Neural progenitor cell (in vitro differentiated cells): Measurements from ENCODE around the gene CD55. TPM values are rescaled to one million over a fixed set of nuclear protein-coding genes. Genes with fewer than 3 reads are reported as not detected.

ENCODE experiments used
- DNase-seq: peaks from one replicate; pipeline ENCODE4 v3.0.0-alpha.2; 2016; ENCODE audit warnings: low spot score
- H2AFZ ChIP-seq: fragments of 200-600 bp; sonication (generic); replicated peaks from 2 replicates; pipeline ENCODE4 v1.6.1; 2016; ENCODE audit warnings: antibody characterized with exemption
- H3F3A ChIP-seq: fragments of 200-600 bp; sonication (generic); 2 replicates; pipeline ENCODE4 v1.6.1; 2016; ENCODE audit warnings: antibody characterized with exemption, low read depth
- H3K27ac ChIP-seq: fragments of 200-600 bp; sonication (generic); 2 replicates; pipeline ENCODE4 v1.5.1; 2016; ENCODE audit warnings: mild to moderate bottlenecking
- H3K27me3 ChIP-seq: fragments of 200-600 bp; sonication (generic); 2 replicates; pipeline ENCODE4 v1.6.1; 2016; ENCODE audit warnings: mild to moderate bottlenecking, moderate library complexity
- H3K36me3 ChIP-seq: fragments of 200-600 bp; sonication (generic); 2 replicates; pipeline ENCODE4 v1.5.1; 2016
- H3K4me1 ChIP-seq: fragments of 200-600 bp; sonication (generic); 2 replicates; pipeline ENCODE4 v1.6.1; 2016; ENCODE audit warnings: mixed run types
- H3K4me2 ChIP-seq: fragments of 200-600 bp; sonication (generic); 2 replicates; pipeline ENCODE4 v1.6.1; 2016
- H3K4me3 ChIP-seq: fragments of 200-600 bp; sonication (generic); 2 replicates; pipeline ENCODE4 v1.5.1; 2016
- H3K79me2 ChIP-seq: fragments of 200-600 bp; sonication (generic); 2 replicates; pipeline ENCODE4 v1.6.1; 2016; ENCODE audit warnings: low read depth
- H3K9ac ChIP-seq: fragments of 200-600 bp; sonication (generic); 2 replicates; pipeline ENCODE4 v1.6.1; 2016
- H3K9me3 ChIP-seq: fragments of 200-600 bp; sonication (generic); 2 replicates; pipeline ENCODE4 v1.5.1; 2016; ENCODE audit warnings: low read depth
- H4K20me1 ChIP-seq: fragments of 200-600 bp; sonication (generic); 2 replicates; pipeline ENCODE4 v1.6.1; 2016; ENCODE audit warnings: low read depth
- H3K27ac Mint-ChIP-seq: 3 replicates; pipeline ENCODE4 v1.8.0; 2021; ENCODE audit warnings: mixed read lengths
- H3K27me3 Mint-ChIP-seq: 2 replicates; pipeline ENCODE4 v1.8.0; 2022; ENCODE audit warnings: low read depth, mild to moderate bottlenecking, inconsistent platforms, moderate library complexity, mixed read lengths; ENCODE audit not compliant: insufficient read depth
- H3K36me3 Mint-ChIP-seq: 3 replicates; pipeline ENCODE4 v1.8.0; 2021; ENCODE audit warnings: mixed read lengths
- H3K4me1 Mint-ChIP-seq: 3 replicates; pipeline ENCODE4 v1.8.0; 2021; ENCODE audit warnings: mixed read lengths
- H3K4me3 Mint-ChIP-seq: 3 replicates; pipeline ENCODE4 v1.8.0; 2021; ENCODE audit warnings: mild to moderate bottlenecking, moderate library complexity, mixed read lengths
- H3K9me3 Mint-ChIP-seq: 3 replicates; pipeline ENCODE4 v1.8.0; 2020; ENCODE audit warnings: mixed read lengths
- EZH2 ChIP-seq: fragments of 200-600 bp; sonication (generic); IDR thresholded peaks from 2 replicates; pipeline ENCODE4 v1.6.1; 2017; ENCODE audit warnings: antibody characterized with exemption, mild to moderate bottlenecking, moderate library complexity
- EZH2phosphoT487 ChIP-seq: fragments of 200-600 bp; sonication (generic); IDR thresholded peaks from 2 replicates; pipeline ENCODE4 v1.6.1; 2017; ENCODE audit warnings: antibody characterized with exemption
- total RNA-seq: library from RNA; depleted of rRNA; stranded (reverse); fragments of >200 nt; gene quantifications from 2 replicates; pipeline ENCODE4 v1.2.3, GENCODE V29; 2015; ENCODE audit warnings: low replicate concordance
- TF ChIP-seq, protein P1 (sequence below): fragments of 200-600 bp; sonication (generic); IDR thresholded peaks from 2 replicates; pipeline ENCODE4 v1.5.1; 2017; ENCODE audit warnings: antibody characterized with exemption, mild to moderate bottlenecking

Gene CD55, protein sequence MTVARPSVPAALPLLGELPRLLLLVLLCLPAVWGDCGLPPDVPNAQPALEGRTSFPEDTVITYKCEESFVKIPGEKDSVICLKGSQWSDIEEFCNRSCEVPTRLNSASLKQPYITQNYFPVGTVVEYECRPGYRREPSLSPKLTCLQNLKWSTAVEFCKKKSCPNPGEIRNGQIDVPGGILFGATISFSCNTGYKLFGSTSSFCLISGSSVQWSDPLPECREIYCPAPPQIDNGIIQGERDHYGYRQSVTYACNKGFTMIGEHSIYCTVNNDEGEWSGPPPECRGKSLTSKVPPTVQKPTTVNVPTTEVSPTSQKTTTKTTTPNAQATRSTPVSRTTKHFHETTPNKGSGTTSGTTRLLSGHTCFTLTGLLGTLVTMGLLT
- 9.0 and 11.5 TPM in 2 replicates for total RNA-seq

DNA sequence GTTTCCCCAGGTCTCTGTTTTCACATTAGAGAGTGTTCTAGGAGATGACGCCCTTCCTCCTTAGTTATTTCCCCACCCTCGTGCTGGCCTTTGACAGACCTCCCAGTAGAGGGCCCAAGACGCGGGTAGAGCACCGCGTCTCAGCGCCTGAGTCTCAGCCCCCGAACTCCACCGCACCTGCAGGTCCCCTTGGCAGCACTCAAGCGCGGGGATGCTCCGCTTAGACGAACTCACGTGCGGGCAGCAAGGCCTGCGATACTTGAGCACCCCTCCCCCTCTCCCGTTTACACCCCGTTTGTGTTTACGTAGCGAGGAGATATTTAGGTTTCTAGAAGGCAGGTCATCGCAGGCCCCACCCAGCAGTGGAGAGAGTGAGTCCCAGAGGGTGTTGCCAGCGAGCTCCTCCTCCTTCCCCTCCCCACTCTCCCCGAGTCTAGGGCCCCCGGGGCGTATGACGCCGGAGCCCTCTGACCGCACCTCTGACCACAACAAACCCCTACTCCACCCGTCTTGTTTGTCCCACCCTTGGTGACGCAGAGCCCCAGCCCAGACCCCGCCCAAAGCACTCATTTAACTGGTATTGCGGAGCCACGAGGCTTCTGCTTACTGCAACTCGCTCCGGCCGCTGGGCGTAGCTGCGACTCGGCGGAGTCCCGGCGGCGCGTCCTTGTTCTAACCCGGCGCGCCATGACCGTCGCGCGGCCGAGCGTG lies at the start of gene CD55:
CD55 (plus strand) TSS at position 600 of the 711 bp plus-strand sequence; CDS start at position 688, 88 bp downstream.
- TF ChIP-seq EZH2phosphoT487 (peak; percentile 38), EZH2 (peak; percentile 54)
- TF ChIP-seq, protein P1, sequence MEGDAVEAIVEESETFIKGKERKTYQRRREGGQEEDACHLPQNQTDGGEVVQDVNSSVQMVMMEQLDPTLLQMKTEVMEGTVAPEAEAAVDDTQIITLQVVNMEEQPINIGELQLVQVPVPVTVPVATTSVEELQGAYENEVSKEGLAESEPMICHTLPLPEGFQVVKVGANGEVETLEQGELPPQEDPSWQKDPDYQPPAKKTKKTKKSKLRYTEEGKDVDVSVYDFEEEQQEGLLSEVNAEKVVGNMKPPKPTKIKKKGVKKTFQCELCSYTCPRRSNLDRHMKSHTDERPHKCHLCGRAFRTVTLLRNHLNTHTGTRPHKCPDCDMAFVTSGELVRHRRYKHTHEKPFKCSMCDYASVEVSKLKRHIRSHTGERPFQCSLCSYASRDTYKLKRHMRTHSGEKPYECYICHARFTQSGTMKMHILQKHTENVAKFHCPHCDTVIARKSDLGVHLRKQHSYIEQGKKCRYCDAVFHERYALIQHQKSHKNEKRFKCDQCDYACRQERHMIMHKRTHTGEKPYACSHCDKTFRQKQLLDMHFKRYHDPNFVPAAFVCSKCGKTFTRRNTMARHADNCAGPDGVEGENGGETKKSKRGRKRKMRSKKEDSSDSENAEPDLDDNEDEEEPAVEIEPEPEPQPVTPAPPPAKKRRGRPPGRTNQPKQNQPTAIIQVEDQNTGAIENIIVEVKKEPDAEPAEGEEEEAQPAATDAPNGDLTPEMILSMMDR, result peak; percentile 43
- Mint-ChIP-seq H3K27ac (peak within 1 kb of the TSS; percentile 57), H3K9me3 (no peaks in the 10 kb centered on the region), H3K4me3 (peak within 1 kb of the TSS; percentile 94), H3K27me3 (peaks cover 20% of the 10 kb centered on the region), H3K36me3 (no peaks in the 10 kb centered on the region), H3K4me1 (peaks cover 8% of the 10 kb centered on the region)
- H2AFZ ChIP-seq, result peak within 1 kb of the TSS; percentile 97
- H3K4me2 ChIP-seq, result peak within 1 kb of the TSS; percentile 88
- H3F3A ChIP-seq, result peaks cover 8% of the 10 kb centered on the region
- peak within 1 kb of the TSS; percentile 38 for H3K9ac ChIP-seq
- H3K27me3 ChIP-seq, result no peaks in the 10 kb centered on the region
- peak; percentile 95 for DNase-seq
- H3K4me1 ChIP-seq, result no peaks in the 10 kb centered on the region
- no peaks in the 10 kb centered on the region for H3K9me3 ChIP-seq
- H4K20me1 ChIP-seq, result no peaks in the 10 kb centered on the region
- H3K79me2 ChIP-seq, result no peaks in the 10 kb centered on the region
- H3K36me3 ChIP-seq, result peaks cover under 1% of the 10 kb centered on the region
- H3K4me3 ChIP-seq, result peak within 1 kb of the TSS; percentile 71
- no peak within 1 kb of the TSS for H3K27ac ChIP-seq

DNA sequence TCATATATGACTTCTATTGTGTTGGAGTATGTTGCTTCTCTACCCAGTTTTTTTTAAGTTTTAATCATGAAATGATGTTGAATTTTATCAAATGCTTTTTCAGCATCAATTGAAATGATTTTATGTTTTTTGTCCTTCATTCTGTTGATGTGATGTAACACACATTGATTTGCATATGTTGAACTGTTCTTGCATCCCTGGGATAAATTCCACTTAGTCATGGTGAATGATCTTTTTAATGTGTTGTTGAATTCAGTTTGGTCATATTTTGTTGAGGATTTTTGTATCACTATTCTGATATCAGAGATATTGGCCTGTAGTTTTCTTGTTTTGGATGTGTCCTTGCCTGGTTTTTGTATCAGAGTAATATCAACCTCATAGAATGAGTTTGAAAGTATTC lies 46.6 kb upstream of the CD55 start:
- Mint-ChIP-seq H3K27ac (no peak overlapping the region), H3K9me3 (peaks cover 5% of the 10 kb centered on the region), H3K27me3 (no peaks in the 10 kb centered on the region), H3K36me3 (no peaks in the 10 kb centered on the region), H3K4me3 (no peak overlapping the region), H3K4me1 (no peaks in the 10 kb centered on the region)
- H4K20me1 ChIP-seq, result no peaks in the 10 kb centered on the region
- H3K9ac ChIP-seq, result no peak overlapping the region
- no peaks in the 10 kb centered on the region for H3F3A ChIP-seq
- H3K4me1 ChIP-seq, result no peaks in the 10 kb centered on the region
- H3K27me3 ChIP-seq, result no peaks in the 10 kb centered on the region
- H3K27ac ChIP-seq, result no peak overlapping the region
- no peaks in the 10 kb centered on the region for H3K9me3 ChIP-seq
- TF ChIP-seq EZH2phosphoT487, result no peak
- TF ChIP-seq EZH2, result no peak
- TF ChIP-seq, protein P1, result no peak
- H3K4me3 ChIP-seq, result no peak overlapping the region
- no peak overlapping the region for H2AFZ ChIP-seq
- H3K79me2 ChIP-seq, result no peaks in the 10 kb centered on the region
- no peak for DNase-seq
- no peaks in the 10 kb centered on the region for H3K36me3 ChIP-seq
- H3K4me2 ChIP-seq, result no peak overlapping the region

DNA sequence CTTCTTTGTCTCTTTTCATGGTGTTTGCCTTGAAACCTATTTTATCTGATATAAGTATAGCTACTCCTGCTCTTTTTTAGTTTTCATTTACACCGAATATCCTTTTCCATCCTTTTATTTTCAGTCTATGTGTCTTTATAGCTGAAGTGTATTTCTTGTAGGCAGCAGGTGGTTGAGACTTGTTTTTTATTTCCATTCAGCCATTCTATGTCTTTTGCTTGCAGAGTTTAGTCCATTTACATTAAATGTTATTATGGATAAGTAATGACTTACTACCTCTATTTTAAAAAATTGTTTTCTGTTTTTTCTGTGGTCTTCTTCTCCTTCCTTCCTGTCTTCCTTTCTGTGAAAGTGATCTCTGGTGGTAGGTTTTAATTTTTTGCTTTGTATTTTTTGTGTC lies 45.0 kb upstream of the CD55 start:
- Mint-ChIP-seq H3K9me3 (peaks cover 5% of the 10 kb centered on the region), H3K4me3 (no peak overlapping the region), H3K27me3 (no peaks in the 10 kb centered on the region), H3K27ac (no peak overlapping the region), H3K4me1 (no peaks in the 10 kb centered on the region), H3K36me3 (no peaks in the 10 kb centered on the region)
- Histone ChIP-seq H3K9ac (no peak overlapping the region), H3K4me2 (no peak overlapping the region), H3K9me3 (no peaks in the 10 kb centered on the region), H3K4me3 (no peak overlapping the region), H3K27ac (no peak overlapping the region), H3F3A (no peaks in the 10 kb centered on the region), H3K36me3 (no peaks in the 10 kb centered on the region), H4K20me1 (no peaks in the 10 kb centered on the region), H3K4me1 (no peaks in the 10 kb centered on the region), H3K27me3 (no peaks in the 10 kb centered on the region), H2AFZ (no peak overlapping the region), H3K79me2 (no peaks in the 10 kb centered on the region)
- DNase-seq, result no peak
- no peak for TF ChIP-seq EZH2phosphoT487
- TF ChIP-seq, protein P1, result no peak
- no peak for TF ChIP-seq EZH2
